LHCN-M2 (cell line): ENCODE data around the gene CRABP1. TPM values are rescaled to one million over a fixed set of nuclear protein-coding genes. Genes with fewer than 3 reads are reported as not detected.

ENCODE experiments used
- DNase-seq: peaks from one replicate; pipeline ENCODE4 v3.0.0-alpha.2; 2012; ENCODE audit warnings: low read depth
- total RNA-seq: library from RNA; depleted of rRNA; stranded (reverse); fragments of >200 nt; gene quantifications from 2 replicates; pipeline ENCODE4 v1.2.3, GENCODE V29; 2014

CRABP1 gene
- total RNA-seq, 1 experiment from 2014 or later = not detected

- no peak for DNase-seq
Observed at GRCh38 chr15:78317145-78317836, 22.9 kb upstream of the CRABP1 start.

- no peak for DNase-seq
Observed at GRCh38 chr15:78319588-78319987, 20.6 kb upstream of the CRABP1 start.

- no peak for DNase-seq
Observed at GRCh38 chr15:78320183-78320582, 20.0 kb upstream of the CRABP1 start.

- no peak for DNase-seq
Observed at GRCh38 chr15:78321041-78321570, 19.0 kb upstream of the CRABP1 start.

GRCh38 chr15:78321786-78322185 lies 18.4 kb upstream of the CRABP1 start:
- no peak for DNase-seq

- DNase-seq = peak; percentile 63
Observed at GRCh38 chr15:78322243-78322642, 17.9 kb upstream of the CRABP1 start.

GRCh38 chr15:78322724-78323521 lies 17.2 kb upstream of the CRABP1 start:
- no peak for DNase-seq

- DNase-seq = no peak
Observed at GRCh38 chr15:78323693-78324092, 16.5 kb upstream of the CRABP1 start.

- DNase-seq = no peak
Observed at GRCh38 chr15:78324144-78324543, 16.0 kb upstream of the CRABP1 start.

- DNase-seq = no peak
Observed at GRCh38 chr15:78325092-78325843, 14.9 kb upstream of the CRABP1 start.

- DNase-seq = no peak
Observed at GRCh38 chr15:78327466-78327865, 12.7 kb upstream of the CRABP1 start.

- no peak for DNase-seq
Observed at GRCh38 chr15:78329625-78330024, 10.5 kb upstream of the CRABP1 start.

- no peak for DNase-seq
Observed at GRCh38 chr15:78334845-78335244, 5.3 kb upstream of the CRABP1 start.

GRCh38 chr15:78335985-78336384 lies 4.2 kb upstream of the CRABP1 start:
- no peak for DNase-seq

GRCh38 chr15:78338781-78339180 lies 1.4 kb upstream of the CRABP1 start:
- DNase-seq = no peak

GRCh38 chr15:78339559-78339958 lies 594 bp upstream of the CRABP1 start:
- DNase-seq = no peak

GRCh38 chr15:78341057-78341987 lies 1.2 kb downstream of the CRABP1 start:
- no peak for DNase-seq

- DNase-seq = no peak
Observed at GRCh38 chr15:78342021-78342420, 1.9 kb downstream of the CRABP1 start.

GRCh38 chr15:78343276-78344060 lies 3.3 kb downstream of the CRABP1 start:
- no peak for DNase-seq
